Neural progenitor cell (in vitro differentiated cells): ENCODE data around the gene OSTC. TPM values are rescaled to one million over a fixed set of nuclear protein-coding genes. Genes with fewer than 3 reads are reported as not detected.
A peak's percentile ranks its signal among the peaks of the same experiment; 100 is the strongest.

Source experiments
- DNase-seq: peaks from one replicate; pipeline ENCODE4 v3.0.0-alpha.2; 2016; ENCODE audit warnings: low spot score
- H2AFZ ChIP-seq: fragments of 200-600 bp; sonication (generic); replicated peaks from 2 replicates; pipeline ENCODE4 v1.6.1; 2016; ENCODE audit warnings: antibody characterized with exemption
- H3F3A ChIP-seq: fragments of 200-600 bp; sonication (generic); 2 replicates; pipeline ENCODE4 v1.6.1; 2016; ENCODE audit warnings: antibody characterized with exemption, low read depth
- H3K27ac ChIP-seq: fragments of 200-600 bp; sonication (generic); 2 replicates; pipeline ENCODE4 v1.5.1; 2016; ENCODE audit warnings: mild to moderate bottlenecking
- H3K27me3 ChIP-seq: fragments of 200-600 bp; sonication (generic); 2 replicates; pipeline ENCODE4 v1.6.1; 2016; ENCODE audit warnings: mild to moderate bottlenecking, moderate library complexity
- H3K36me3 ChIP-seq: fragments of 200-600 bp; sonication (generic); 2 replicates; pipeline ENCODE4 v1.5.1; 2016
- H3K4me1 ChIP-seq: fragments of 200-600 bp; sonication (generic); 2 replicates; pipeline ENCODE4 v1.6.1; 2016; ENCODE audit warnings: mixed run types
- H3K4me2 ChIP-seq: fragments of 200-600 bp; sonication (generic); 2 replicates; pipeline ENCODE4 v1.6.1; 2016
- H3K4me3 ChIP-seq: fragments of 200-600 bp; sonication (generic); 2 replicates; pipeline ENCODE4 v1.5.1; 2016
- H3K79me2 ChIP-seq: fragments of 200-600 bp; sonication (generic); 2 replicates; pipeline ENCODE4 v1.6.1; 2016; ENCODE audit warnings: low read depth
- H3K9ac ChIP-seq: fragments of 200-600 bp; sonication (generic); 2 replicates; pipeline ENCODE4 v1.6.1; 2016
- H3K9me3 ChIP-seq: fragments of 200-600 bp; sonication (generic); 2 replicates; pipeline ENCODE4 v1.5.1; 2016; ENCODE audit warnings: low read depth
- H4K20me1 ChIP-seq: fragments of 200-600 bp; sonication (generic); 2 replicates; pipeline ENCODE4 v1.6.1; 2016; ENCODE audit warnings: low read depth
- H3K27ac Mint-ChIP-seq: 3 replicates; pipeline ENCODE4 v1.8.0; 2021; ENCODE audit warnings: mixed read lengths
- H3K27me3 Mint-ChIP-seq: 2 replicates; pipeline ENCODE4 v1.8.0; 2022; ENCODE audit warnings: low read depth, mild to moderate bottlenecking, inconsistent platforms, moderate library complexity, mixed read lengths; ENCODE audit not compliant: insufficient read depth
- H3K36me3 Mint-ChIP-seq: 3 replicates; pipeline ENCODE4 v1.8.0; 2021; ENCODE audit warnings: mixed read lengths
- H3K4me1 Mint-ChIP-seq: 3 replicates; pipeline ENCODE4 v1.8.0; 2021; ENCODE audit warnings: mixed read lengths
- H3K4me3 Mint-ChIP-seq: 3 replicates; pipeline ENCODE4 v1.8.0; 2021; ENCODE audit warnings: mild to moderate bottlenecking, moderate library complexity, mixed read lengths
- H3K9me3 Mint-ChIP-seq: 3 replicates; pipeline ENCODE4 v1.8.0; 2020; ENCODE audit warnings: mixed read lengths
- CTCF ChIP-seq: fragments of 200-600 bp; sonication (generic); IDR thresholded peaks from 2 replicates; pipeline ENCODE4 v1.5.1; 2017; ENCODE audit warnings: antibody characterized with exemption, mild to moderate bottlenecking
- EZH2 ChIP-seq: fragments of 200-600 bp; sonication (generic); IDR thresholded peaks from 2 replicates; pipeline ENCODE4 v1.6.1; 2017; ENCODE audit warnings: antibody characterized with exemption, mild to moderate bottlenecking, moderate library complexity
- EZH2phosphoT487 ChIP-seq: fragments of 200-600 bp; sonication (generic); IDR thresholded peaks from 2 replicates; pipeline ENCODE4 v1.6.1; 2017; ENCODE audit warnings: antibody characterized with exemption
- total RNA-seq: library from RNA; depleted of rRNA; stranded (reverse); fragments of >200 nt; gene quantifications from 2 replicates; pipeline ENCODE4 v1.2.3, GENCODE V29; 2015; ENCODE audit warnings: low replicate concordance

The OSTC gene
- total RNA-seq, 1 donor from 2014 or later: 290 TPM

GRCh38 chr4:108624263-108625056 is 25.9 kb upstream of the OSTC start:
- peak overlapping the region; percentile 43 for H3K9ac ChIP-seq
- H3K4me1 ChIP-seq: peaks cover 18% of the 10 kb centered on the region
- H3K27me3 ChIP-seq: no peaks in the 10 kb centered on the region
- H3K27ac ChIP-seq: no peak overlapping the region
- H4K20me1 ChIP-seq: peaks cover 58% of the 10 kb centered on the region
- TF ChIP-seq EZH2phosphoT487 (no peak), EZH2 (no peak), CTCF (no peak)
- Mint-ChIP-seq H3K36me3 (peaks cover 34% of the 10 kb centered on the region), H3K27me3 (peaks cover 4% of the 10 kb centered on the region), H3K4me1 (peaks cover 16% of the 10 kb centered on the region), H3K4me3 (no peak overlapping the region), H3K27ac (no peak overlapping the region), H3K9me3 (no peaks in the 10 kb centered on the region)
- DNase-seq: no peak
- H2AFZ ChIP-seq: no peak overlapping the region
- peaks cover 25% of the 10 kb centered on the region for H3F3A ChIP-seq
- H3K79me2 ChIP-seq: peaks cover 56% of the 10 kb centered on the region
- peak overlapping the region; percentile 87 for H3K4me3 ChIP-seq
- peaks cover 32% of the 10 kb centered on the region for H3K36me3 ChIP-seq
- no peak overlapping the region for H3K4me2 ChIP-seq
- no peaks in the 10 kb centered on the region for H3K9me3 ChIP-seq

DNA sequence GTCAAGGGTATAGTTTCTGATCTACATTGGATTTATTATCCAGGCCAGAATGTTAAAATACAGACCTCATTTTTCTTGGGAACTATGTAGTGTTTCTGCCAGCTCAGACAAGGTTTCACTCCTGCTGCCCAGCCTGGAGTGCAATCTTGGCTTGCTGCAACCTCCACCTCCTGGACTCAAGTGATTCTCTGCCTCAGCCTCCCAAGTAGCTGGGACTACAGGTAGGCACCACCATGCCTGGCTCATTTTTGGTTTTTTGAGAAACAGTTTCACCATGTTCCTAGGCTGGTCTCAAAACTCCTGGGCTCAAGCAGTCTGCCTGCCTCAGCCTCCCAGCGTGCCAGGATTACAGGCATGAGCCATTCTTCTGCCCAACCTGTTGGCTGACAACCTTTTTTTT is 24.3 kb upstream of the OSTC start:
- peaks cover 49% of the 10 kb centered on the region for H3K79me2 ChIP-seq
- no peak for DNase-seq
- no peak overlapping the region for H3K27ac ChIP-seq
- H3K36me3 Mint-ChIP-seq: peaks cover 44% of the 10 kb centered on the region
- peaks cover 52% of the 10 kb centered on the region for H4K20me1 ChIP-seq
- peaks cover 31% of the 10 kb centered on the region for H3F3A ChIP-seq
- no peaks in the 10 kb centered on the region for H3K27me3 Mint-ChIP-seq
- no peak overlapping the region for H3K4me3 Mint-ChIP-seq
- no peak overlapping the region for H3K9ac ChIP-seq
- H3K36me3 ChIP-seq: peaks cover 41% of the 10 kb centered on the region
- H3K4me1 Mint-ChIP-seq: peaks cover 5% of the 10 kb centered on the region
- no peak overlapping the region for H2AFZ ChIP-seq
- H3K4me3 ChIP-seq: no peak overlapping the region
- no peak for TF ChIP-seq EZH2phosphoT487
- H3K27me3 ChIP-seq: no peaks in the 10 kb centered on the region
- H3K4me1 ChIP-seq: peaks cover 18% of the 10 kb centered on the region
- H3K9me3 ChIP-seq: no peaks in the 10 kb centered on the region
- no peak overlapping the region for H3K27ac Mint-ChIP-seq
- no peaks in the 10 kb centered on the region for H3K9me3 Mint-ChIP-seq
- H3K4me2 ChIP-seq: no peak overlapping the region

DNA sequence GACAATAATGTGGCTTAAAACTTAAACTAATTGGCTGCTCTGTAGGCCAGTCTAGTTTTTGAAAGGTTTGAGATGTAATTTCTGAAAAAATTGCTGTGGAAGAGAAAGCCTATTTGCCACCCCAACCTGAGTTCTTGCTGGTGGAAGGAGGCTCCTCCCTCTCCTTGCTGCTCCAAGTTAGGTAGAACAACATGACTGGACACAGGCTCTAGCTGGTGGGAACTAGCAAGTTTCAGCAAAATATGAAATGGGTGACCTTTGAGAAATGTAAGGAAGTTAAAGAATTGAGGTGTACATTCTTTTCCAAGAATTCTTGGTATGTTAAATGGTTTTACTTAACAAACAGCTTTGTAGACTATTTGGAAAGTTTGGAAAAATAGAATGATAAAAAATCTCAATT is 22.0 kb upstream of the OSTC start:
- H3K4me1 ChIP-seq: no peaks in the 10 kb centered on the region
- Mint-ChIP-seq H3K4me3 (no peak overlapping the region), H3K27ac (no peak overlapping the region), H3K27me3 (peaks cover 3% of the 10 kb centered on the region), H3K4me1 (no peaks in the 10 kb centered on the region), H3K9me3 (no peaks in the 10 kb centered on the region), H3K36me3 (peaks cover 47% of the 10 kb centered on the region)
- no peak overlapping the region for H3K4me2 ChIP-seq
- peaks cover 30% of the 10 kb centered on the region for H3K36me3 ChIP-seq
- H3K4me3 ChIP-seq: no peak overlapping the region
- no peak overlapping the region for H2AFZ ChIP-seq
- no peak overlapping the region for H3K9ac ChIP-seq
- H3K9me3 ChIP-seq: no peaks in the 10 kb centered on the region
- peaks cover 25% of the 10 kb centered on the region for H3K79me2 ChIP-seq
- peaks cover 29% of the 10 kb centered on the region for H4K20me1 ChIP-seq
- no peak overlapping the region for H3K27ac ChIP-seq
- no peaks in the 10 kb centered on the region for H3K27me3 ChIP-seq
- peaks cover 36% of the 10 kb centered on the region for H3F3A ChIP-seq
- no peak for DNase-seq
- TF ChIP-seq CTCF (no peak), EZH2phosphoT487 (no peak), EZH2 (no peak)

GRCh38 chr4:108635070-108635655 is 15.2 kb upstream of the OSTC start:
- Mint-ChIP-seq H3K4me3 (no peak overlapping the region), H3K36me3 (peaks cover 26% of the 10 kb centered on the region), H3K9me3 (no peaks in the 10 kb centered on the region), H3K27ac (no peak overlapping the region), H3K27me3 (peaks cover 3% of the 10 kb centered on the region), H3K4me1 (no peaks in the 10 kb centered on the region)
- Histone ChIP-seq H3K36me3 (peaks cover 2% of the 10 kb centered on the region), H4K20me1 (no peaks in the 10 kb centered on the region), H3K27me3 (no peaks in the 10 kb centered on the region), H3F3A (peaks cover 24% of the 10 kb centered on the region), H3K27ac (no peak overlapping the region), H3K9ac (no peak overlapping the region), H2AFZ (no peak overlapping the region), H3K79me2 (no peaks in the 10 kb centered on the region), H3K4me3 (no peak overlapping the region), H3K4me2 (no peak overlapping the region), H3K9me3 (no peaks in the 10 kb centered on the region), H3K4me1 (no peaks in the 10 kb centered on the region)
- DNase-seq: no peak
- TF ChIP-seq EZH2phosphoT487 (no peak), EZH2 (no peak), CTCF (no peak)
